Measurements from ENCODE around the gene MATK.

The MATK gene

DNA sequence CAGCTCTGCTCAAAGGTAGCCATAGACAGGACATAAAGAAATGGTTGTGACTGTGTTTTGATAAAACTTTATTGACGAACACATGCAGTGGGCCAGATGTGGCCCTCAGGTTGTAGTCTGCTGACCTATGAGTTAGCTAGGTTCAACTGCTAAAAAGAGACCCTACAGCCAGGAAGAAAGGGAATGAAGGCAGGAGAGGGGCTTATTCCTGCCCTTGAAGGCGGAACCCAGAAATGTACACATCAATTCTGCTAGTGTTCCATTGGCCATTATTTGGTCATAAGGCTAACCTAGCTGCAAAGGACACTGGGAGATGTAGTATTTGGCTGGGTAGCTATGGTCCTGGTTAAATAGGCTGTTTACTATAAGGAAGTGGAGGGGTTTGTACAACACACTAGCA is 42.7 kb downstream of the MATK start:
- CTCF ChIA-PET: no interaction called here
- DNase-seq (ENCODE audit: extremely low spot score): peak; percentile 59
- POLR2A ChIA-PET: interaction anchor here (1.1 kb wide), 1 partner anchor 19 kb away, joined by 7 read pairs; the partner anchor contains the start of gene MRPL54
- TF ChIP-seq CTBP1 (IDR thresholded peaks at IDR 0.05; ENCODE audit: borderline replicate concordance): no peak
- no peak for TF ChIP-seq SUZ12 (IDR thresholded peaks at IDR 0.05)
- no peak for TF ChIP-seq FOXA1 (IDR thresholded peaks at IDR 0.05)
- no peak for TF ChIP-seq HDGF (IDR thresholded peaks at IDR 0.05; ENCODE audit: borderline replicate concordance)
- no peak for TF ChIP-seq ARNT (IDR thresholded peaks at IDR 0.05)
- TF ChIP-seq SP1 (IDR thresholded peaks at IDR 0.05): no peak
- no peak for TF ChIP-seq LEF1 (IDR thresholded peaks at IDR 0.05; ENCODE audit: borderline replicate concordance)
- no peak for TF ChIP-seq ZNF384 (IDR thresholded peaks at IDR 0.05)
- no peak for TF ChIP-seq ELF4 (IDR thresholded peaks at IDR 0.05)
- no peak for TF ChIP-seq L3MBTL2 (conservative IDR thresholded peaks at IDR 0.05)
- TF ChIP-seq, protein P1, sequence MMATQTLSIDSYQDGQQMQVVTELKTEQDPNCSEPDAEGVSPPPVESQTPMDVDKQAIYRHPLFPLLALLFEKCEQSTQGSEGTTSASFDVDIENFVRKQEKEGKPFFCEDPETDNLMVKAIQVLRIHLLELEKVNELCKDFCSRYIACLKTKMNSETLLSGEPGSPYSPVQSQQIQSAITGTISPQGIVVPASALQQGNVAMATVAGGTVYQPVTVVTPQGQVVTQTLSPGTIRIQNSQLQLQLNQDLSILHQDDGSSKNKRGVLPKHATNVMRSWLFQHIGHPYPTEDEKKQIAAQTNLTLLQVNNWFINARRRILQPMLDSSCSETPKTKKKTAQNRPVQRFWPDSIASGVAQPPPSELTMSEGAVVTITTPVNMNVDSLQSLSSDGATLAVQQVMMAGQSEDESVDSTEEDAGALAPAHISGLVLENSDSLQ (IDR thresholded peaks at IDR 0.05): no peak
- TF ChIP-seq FOXM1 (IDR thresholded peaks at IDR 0.05; ENCODE audit: borderline replicate concordance): no peak
- no peak for TF ChIP-seq FOXK2 (IDR thresholded peaks at IDR 0.05)
- TF ChIP-seq TARDBP (IDR thresholded peaks at IDR 0.05): no peak
- TF ChIP-seq NFRKB (IDR thresholded peaks at IDR 0.05): no peak
- no peak for TF ChIP-seq BHLHE40 (IDR thresholded peaks at IDR 0.05; ENCODE audit: borderline replicate concordance)

DNA sequence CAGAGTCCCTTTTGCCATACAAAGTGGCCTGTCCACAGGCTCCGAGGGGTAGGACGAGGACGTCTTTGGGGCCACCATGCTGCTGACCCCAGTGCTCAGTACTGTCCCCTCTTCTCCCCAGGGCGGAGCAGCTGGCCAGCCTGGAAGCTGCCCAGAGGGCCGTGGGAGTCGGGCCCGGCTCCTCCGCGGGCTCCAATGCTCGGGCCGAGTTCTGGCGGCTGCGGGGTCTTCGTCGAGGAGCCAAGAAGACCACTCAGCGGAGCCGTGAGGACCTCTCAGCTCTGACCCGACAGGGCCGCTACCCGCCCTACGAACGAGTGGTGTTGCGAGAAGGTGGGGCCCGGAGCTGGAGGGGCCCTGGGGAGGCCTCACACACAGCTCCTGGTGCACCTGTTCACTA is 45.8 kb downstream of the MATK start:
- DNase-seq (ENCODE audit: extremely low spot score): no peak
- TF ChIP-seq FOXM1 (IDR thresholded peaks at IDR 0.05; ENCODE audit: borderline replicate concordance) (no peak), FOXK2 (IDR thresholded peaks at IDR 0.05) (no peak), LEF1 (IDR thresholded peaks at IDR 0.05; ENCODE audit: borderline replicate concordance) (no peak)
- ChIA-PET POLR2A (interaction anchor here (3.2 kb wide), 1 partner anchor 22 kb away, joined by 15 read pairs; the partner anchor contains the start of gene MRPL54), CTCF (no interaction called here)

DNA sequence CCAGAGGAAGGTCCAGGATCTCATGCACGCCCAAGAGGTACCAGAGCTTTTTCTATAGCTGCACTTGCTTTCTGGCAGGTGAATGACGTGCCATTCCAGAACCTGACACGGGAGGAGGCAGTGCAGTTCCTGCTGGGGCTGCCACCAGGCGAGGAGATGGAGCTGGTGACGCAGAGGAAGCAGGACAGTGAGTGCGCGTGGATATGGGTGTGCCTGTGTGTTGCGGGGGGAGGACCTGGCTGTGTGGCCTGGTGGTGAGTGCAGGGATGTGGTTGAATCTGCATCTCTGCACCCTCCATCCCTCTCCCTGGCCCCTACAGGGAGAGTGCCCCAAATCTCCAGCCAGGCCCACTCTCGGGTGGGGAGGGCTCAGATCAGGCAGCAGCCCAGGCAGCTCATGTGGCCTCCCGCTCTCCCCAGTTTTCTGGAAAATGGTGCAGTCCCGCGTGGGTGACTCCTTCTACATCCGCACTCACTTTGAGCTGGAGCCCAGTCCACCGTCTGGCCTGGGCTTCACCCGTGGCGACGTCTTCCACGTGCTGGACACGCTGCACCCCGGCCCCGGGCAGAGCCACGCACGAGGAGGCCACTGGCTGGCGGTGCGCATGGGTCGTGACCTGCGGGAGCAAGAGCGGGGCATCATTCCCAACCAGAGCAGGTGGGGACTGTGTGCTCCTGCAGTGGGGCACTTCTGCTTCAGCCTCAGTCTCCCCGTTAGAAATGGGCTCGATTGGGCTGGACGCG is 47.5 kb downstream of the MATK start:
- ChIA-PET POLR2A (interaction anchor here (1.1 to 1.7 kb wide), 2 partner anchors 23 to 24 kb away, joined by 3 to 7 read pairs; partner anchors contain the start of gene APBA3), CTCF (no interaction called here)
- TF ChIP-seq LEF1 (IDR thresholded peaks at IDR 0.05; ENCODE audit: borderline replicate concordance): no peak
- TF ChIP-seq NFRKB (IDR thresholded peaks at IDR 0.05): no peak
- TF ChIP-seq SP1 (IDR thresholded peaks at IDR 0.05): no peak
- TF ChIP-seq FOXM1 (IDR thresholded peaks at IDR 0.05; ENCODE audit: borderline replicate concordance): no peak
- TF ChIP-seq, protein P1 (IDR thresholded peaks at IDR 0.05): no peak
- DNase-seq (ENCODE audit: extremely low spot score): no peak

DNA sequence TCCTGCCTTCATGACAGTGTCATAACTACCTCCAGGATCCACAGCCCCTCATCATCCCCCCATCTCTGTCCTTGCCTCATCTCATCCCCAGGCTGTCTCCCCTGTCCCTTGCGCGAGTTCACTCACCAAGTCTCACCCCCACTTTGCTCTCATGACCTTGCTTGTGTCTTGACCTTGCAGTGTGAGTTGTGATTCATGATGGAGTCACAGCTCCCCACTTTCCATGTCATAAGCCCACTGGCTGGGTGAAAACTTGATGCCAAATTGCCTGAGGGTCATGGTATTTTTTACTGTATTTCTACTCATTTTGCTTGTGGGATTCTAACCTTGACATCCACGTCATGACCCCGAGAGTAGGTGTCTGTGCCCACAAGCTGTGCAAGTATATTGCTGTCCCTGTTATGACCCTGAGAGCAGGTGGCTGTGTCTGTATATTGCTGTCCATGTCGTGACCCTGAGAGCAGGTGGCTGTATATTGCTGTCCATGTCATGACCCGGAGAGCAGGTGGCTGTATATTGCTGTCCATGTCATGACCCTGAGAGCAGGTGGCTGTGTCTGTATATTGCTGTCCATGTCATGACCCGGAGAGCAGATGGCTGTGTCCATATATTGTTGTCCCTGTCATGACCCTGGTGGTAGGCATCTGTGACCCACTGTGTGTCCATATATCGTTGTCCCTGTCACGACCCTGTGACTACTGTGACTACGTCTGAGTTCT is 48.5 kb downstream of the MATK start:
- CTCF ChIA-PET: no interaction called here
- TF ChIP-seq L3MBTL2 (conservative IDR thresholded peaks at IDR 0.05) (no peak), NFRKB (IDR thresholded peaks at IDR 0.05) (no peak), ELF4 (IDR thresholded peaks at IDR 0.05) (no peak), ARNT (IDR thresholded peaks at IDR 0.05) (no peak), CTBP1 (IDR thresholded peaks at IDR 0.05; ENCODE audit: borderline replicate concordance) (no peak), FOXK2 (IDR thresholded peaks at IDR 0.05) (no peak), ZNF384 (IDR thresholded peaks at IDR 0.05) (no peak), FOXM1 (IDR thresholded peaks at IDR 0.05; ENCODE audit: borderline replicate concordance) (no peak), BHLHE40 (IDR thresholded peaks at IDR 0.05; ENCODE audit: borderline replicate concordance) (no peak), FOXA1 (IDR thresholded peaks at IDR 0.05) (no peak), SUZ12 (IDR thresholded peaks at IDR 0.05) (no peak), SP1 (IDR thresholded peaks at IDR 0.05) (no peak), TARDBP (IDR thresholded peaks at IDR 0.05) (no peak), LEF1 (IDR thresholded peaks at IDR 0.05; ENCODE audit: borderline replicate concordance) (no peak)
- TF ChIP-seq, protein P1 (IDR thresholded peaks at IDR 0.05): no peak
- DNase-seq (ENCODE audit: extremely low spot score): no peak
- POLR2A ChIA-PET: interaction anchor here (1.7 kb wide), 1 partner anchor 24 kb away, joined by 7 read pairs; the partner anchor contains the start of gene APBA3

DNA sequence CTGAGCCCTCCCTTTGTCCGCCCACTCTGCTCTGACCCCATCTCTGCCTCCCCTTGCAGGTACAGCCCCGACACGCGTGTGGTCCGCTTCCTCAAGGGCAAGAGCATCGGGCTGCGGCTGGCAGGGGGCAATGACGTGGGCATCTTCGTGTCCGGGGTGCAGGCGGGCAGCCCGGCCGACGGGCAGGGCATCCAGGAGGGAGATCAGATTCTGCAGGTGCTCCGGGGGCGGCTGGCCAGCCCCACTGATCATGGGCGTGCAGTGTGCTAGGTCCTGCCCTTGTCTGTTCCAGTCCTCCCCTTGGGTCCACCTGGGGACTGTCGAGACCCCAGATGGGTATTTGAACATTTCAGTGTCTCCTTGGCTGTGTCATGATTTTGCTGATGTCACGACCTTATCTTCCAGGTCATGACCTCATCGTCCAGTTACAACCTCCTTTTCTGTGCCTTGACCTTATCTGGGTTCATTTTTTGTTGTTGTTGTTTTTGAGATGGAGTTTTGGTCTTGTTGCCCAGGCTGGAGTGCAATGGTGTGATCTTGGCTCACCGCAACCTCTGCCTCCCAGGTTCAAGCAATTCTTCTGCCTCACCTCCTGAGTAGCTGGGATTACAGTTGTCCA is 50.0 kb downstream of the MATK start:
- POLR2A ChIA-PET: no interaction called here
- TF ChIP-seq FOXA1 (IDR thresholded peaks at IDR 0.05): no peak
- TF ChIP-seq BHLHE40 (IDR thresholded peaks at IDR 0.05; ENCODE audit: borderline replicate concordance): no peak
- no peak for TF ChIP-seq LEF1 (IDR thresholded peaks at IDR 0.05; ENCODE audit: borderline replicate concordance)
- no peak for TF ChIP-seq SP1 (IDR thresholded peaks at IDR 0.05)
- TF ChIP-seq ARNT (IDR thresholded peaks at IDR 0.05): no peak
- CTCF ChIA-PET: no interaction called here
- no peak for DNase-seq (ENCODE audit: extremely low spot score)

DNA sequence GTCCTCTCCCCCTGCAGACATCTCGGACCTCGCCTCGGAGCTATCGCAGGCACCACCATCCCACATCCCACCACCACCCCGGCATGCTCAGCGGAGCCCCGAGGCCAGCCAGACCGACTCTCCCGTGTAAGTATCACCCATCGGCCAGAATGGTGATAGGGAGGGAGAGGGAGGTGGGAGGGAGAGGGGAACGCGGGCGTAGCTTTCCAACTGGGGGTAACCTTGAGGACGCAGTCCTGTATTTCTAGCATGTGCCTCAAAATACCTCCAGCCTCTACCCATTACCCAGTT is 51.9 kb downstream of the MATK start:
- DNase-seq (ENCODE audit: extremely low spot score): no peak
- CTCF ChIA-PET: no interaction called here
- POLR2A ChIA-PET: interaction anchor here (1.6 kb wide), 1 partner anchor 28 kb away, joined by 5 read pairs; the partner anchor contains the start of gene MRPL54
- TF ChIP-seq CTBP1 (IDR thresholded peaks at IDR 0.05; ENCODE audit: borderline replicate concordance): no peak
- TF ChIP-seq L3MBTL2 (conservative IDR thresholded peaks at IDR 0.05): no peak
- no peak for TF ChIP-seq FOXA1 (IDR thresholded peaks at IDR 0.05)
- no peak for TF ChIP-seq FOXK2 (IDR thresholded peaks at IDR 0.05)
- no peak for TF ChIP-seq ARNT (IDR thresholded peaks at IDR 0.05)
- TF ChIP-seq HDGF (IDR thresholded peaks at IDR 0.05; ENCODE audit: borderline replicate concordance): no peak
- TF ChIP-seq, protein P1 (IDR thresholded peaks at IDR 0.05): no peak
- TF ChIP-seq BHLHE40 (IDR thresholded peaks at IDR 0.05; ENCODE audit: borderline replicate concordance): no peak
- TF ChIP-seq SUZ12 (IDR thresholded peaks at IDR 0.05): no peak
- no peak for TF ChIP-seq FOXM1 (IDR thresholded peaks at IDR 0.05; ENCODE audit: borderline replicate concordance)
- no peak for TF ChIP-seq ZNF384 (IDR thresholded peaks at IDR 0.05)
- no peak for TF ChIP-seq LEF1 (IDR thresholded peaks at IDR 0.05; ENCODE audit: borderline replicate concordance)
- TF ChIP-seq TARDBP (IDR thresholded peaks at IDR 0.05): no peak
- TF ChIP-seq SP1 (IDR thresholded peaks at IDR 0.05): no peak
